Vagina (tissue), 2 donors: ENCODE results near the gene TRIP4. TPM values are rescaled to one million over a fixed set of nuclear protein-coding genes. Genes with fewer than 3 reads are reported as not detected.
"Not testable (repeated sequence)": the region's sequence is repeated elsewhere in the genome, so short reads cannot be mapped to it uniquely, and the experiment has no call there.

Source experiments
- DNase-seq, 2 donors: peaks; one replicate each; pipeline ENCODE4 v3.0.0-alpha.2; 2017; ENCODE audit errors: extremely low spot score in 2 of 2
- H3K27ac ChIP-seq: fragments of 200-600 bp; sonication (generic); one replicate; pipeline ENCODE4 v1.5.1; 2019
- H3K27me3 ChIP-seq: fragments of 200-600 bp; sonication (generic); one replicate; pipeline ENCODE4 v1.5.1; 2019
- H3K36me3 ChIP-seq, 2 donors: fragments of 200-600 bp; sonication (generic); one replicate each; pipeline ENCODE4 v1.5.1; 2017 to 2019
- H3K4me1 ChIP-seq: fragments of 200-600 bp; sonication (generic); one replicate; pipeline ENCODE4 v1.5.1; 2019
- H3K4me3 ChIP-seq, 2 donors: fragments of 200-600 bp; sonication (generic); 1 replicate in 1 of 2; 2 replicates in 1 of 2; pipeline ENCODE4 v1.5.1; 2016 to 2019
- H3K9me3 ChIP-seq: fragments of 200-600 bp; sonication (generic); one replicate; pipeline ENCODE4 v1.5.1; 2019
- CTCF ChIP-seq, 3 experiments: fragments of 450-650 bp in 2 of 3; fragments of 200-600 bp in 1 of 3; sonication (generic) in 1 of 3; IDR thresholded peaks; one replicate each; pipeline ENCODE4 v1.5.1; 2017 to 2019; ENCODE audit warnings: antibody characterized with exemption in 3 of 3, mild to moderate bottlenecking in 2 of 3, moderate library complexity in 2 of 3
- POLR2A ChIP-seq, 2 donors: fragments of 450-650 bp; IDR thresholded peaks; one replicate each; pipeline ENCODE4 v1.6.1; 2017; ENCODE audit warnings: antibody characterized with exemption in 2 of 2, mild to moderate bottlenecking in 2 of 2, moderate library complexity in 2 of 2
- POLR2AphosphoS5 ChIP-seq, 2 donors: sonication (generic); formaldehyde crosslinking; IDR thresholded peaks; one replicate each; pipeline ENCODE4 v1.9.0; 2017; ENCODE audit warnings: antibody characterized with exemption in 2 of 2, mild to moderate bottlenecking in 2 of 2, low read depth in 1 of 2; ENCODE audit not compliant: insufficient read depth in 1 of 2
- intact Hi-C: fragments of 100-400 bp; cut with DNase I; formaldehyde crosslinking; loops from one replicate; pipeline ENCODE4 v1.15.1; 2023
- total RNA-seq: library from RNA; depleted of rRNA; stranded (reverse); fragments of >200 nt; gene quantifications from one replicate; pipeline ENCODE4 v1.2.3, GENCODE V29; 2016

Gene TRIP4
- total RNA-seq, 1 donor from 2014 or later = 22.3 TPM

GRCh38 chr15:64381000-64381751 is 6.5 kb upstream of the TRIP4 start, which contains the start of gene PCLAF:
Gene PCLAF, minus strand, starts transcription at chr15:64381441. Its CDS starts 70 bp downstream, at chr15:64381371.
- H3K27ac ChIP-seq = no peak within 1 kb of the TSS
- DNase-seq = peak in 1 of 2 donors; percentile 95
- H3K9me3 ChIP-seq = no peaks in the 10 kb centered on the region
- H3K27me3 ChIP-seq = no peaks in the 10 kb centered on the region
- TF ChIP-seq CTCF (IDR thresholded peaks at IDR 0.05) (peak in 1 of 3 experiments; percentile 10), POLR2A (IDR thresholded peaks at IDR 0.05) (no peak), POLR2AphosphoS5 (IDR thresholded peaks at IDR 0.05; ENCODE audit: insufficient read depth in 1 of 2, low read depth in 1 of 2) (peak; percentile 53 to 82)
- peak within 1 kb of the TSS; percentile 29 to 45 for H3K4me3 ChIP-seq
- H3K36me3 ChIP-seq = no peaks in the 10 kb centered on the region
- peaks cover 9% of the 10 kb centered on the region for H3K4me1 ChIP-seq
- intact Hi-C loops = no loop called here

- Histone ChIP-seq H3K27ac (no peak overlapping the region), H3K9me3 (no peaks in the 10 kb centered on the region), H3K36me3 (no peaks in the 10 kb centered on the region), H3K4me3 (no peak overlapping the region), H3K27me3 (no peaks in the 10 kb centered on the region), H3K4me1 (peaks cover 18% of the 10 kb centered on the region)
- no peak for TF ChIP-seq POLR2A (IDR thresholded peaks at IDR 0.05)
- no peak for TF ChIP-seq CTCF (IDR thresholded peaks at IDR 0.05)
- TF ChIP-seq POLR2AphosphoS5 (IDR thresholded peaks at IDR 0.05; ENCODE audit: insufficient read depth in 1 of 2, low read depth in 1 of 2) = no peak
- no peak for DNase-seq
- intact Hi-C loops = no loop called here
Observed at GRCh38 chr15:64383760-64384159, 3.9 kb upstream of the TRIP4 start.

GRCh38 chr15:64386291-64386690 is 1.3 kb upstream of the TRIP4 start:
- Histone ChIP-seq H3K4me1 (peaks cover 17% of the 10 kb centered on the region), H3K27me3 (no peaks in the 10 kb centered on the region), H3K36me3 (no peaks in the 10 kb centered on the region), H3K9me3 (no peaks in the 10 kb centered on the region), H3K4me3 (no peak overlapping the region), H3K27ac (no peak overlapping the region)
- no peak for DNase-seq
- intact Hi-C loops = no loop called here
- no peak for TF ChIP-seq CTCF (IDR thresholded peaks at IDR 0.05)
- no peak for TF ChIP-seq POLR2A (IDR thresholded peaks at IDR 0.05)
- no peak for TF ChIP-seq POLR2AphosphoS5 (IDR thresholded peaks at IDR 0.05; ENCODE audit: insufficient read depth in 1 of 2, low read depth in 1 of 2)

GRCh38 chr15:64389036-64389435 is 1.4 kb downstream of the TRIP4 start:
- no peak for TF ChIP-seq POLR2AphosphoS5 (IDR thresholded peaks at IDR 0.05; ENCODE audit: insufficient read depth in 1 of 2, low read depth in 1 of 2)
- TF ChIP-seq POLR2A (IDR thresholded peaks at IDR 0.05) = no peak
- TF ChIP-seq CTCF (IDR thresholded peaks at IDR 0.05) = no peak
- intact Hi-C loops = no loop called here
- peaks cover 0 to 3% of the 10 kb centered on the region in 2 donors for H3K36me3 ChIP-seq
- no peak for DNase-seq
- H3K9me3 ChIP-seq = no peaks in the 10 kb centered on the region
- peaks cover 13% of the 10 kb centered on the region for H3K4me1 ChIP-seq
- no peaks in the 10 kb centered on the region for H3K27me3 ChIP-seq
- H3K4me3 ChIP-seq = no peak overlapping the region
- H3K27ac ChIP-seq = no peak overlapping the region

GRCh38 chr15:64392471-64392870 is 4.8 kb downstream of the TRIP4 start:
- DNase-seq, H3K4me3 ChIP-seq, H3K9me3 ChIP-seq, H3K27ac ChIP-seq, H3K27me3 ChIP-seq, intact Hi-C loops: not testable (repeated sequence)
- H3K36me3 ChIP-seq = peaks cover 0 to 36% of the 10 kb centered on the region in 2 donors
- peaks cover 13% of the 10 kb centered on the region for H3K4me1 ChIP-seq
